HG02852 (cell line): ENCODE measurements around the gene KATNAL1.

ENCODE experiments used
- ATAC-seq: cut with Tn5 transposase; IDR thresholded peaks from one replicate; pipeline ENCODE4 v1.9.1; 2021; ENCODE audit warnings: mild to moderate bottlenecking, moderate library complexity; ENCODE audit not compliant: unreplicated experiment

KATNAL1 gene

DNA sequence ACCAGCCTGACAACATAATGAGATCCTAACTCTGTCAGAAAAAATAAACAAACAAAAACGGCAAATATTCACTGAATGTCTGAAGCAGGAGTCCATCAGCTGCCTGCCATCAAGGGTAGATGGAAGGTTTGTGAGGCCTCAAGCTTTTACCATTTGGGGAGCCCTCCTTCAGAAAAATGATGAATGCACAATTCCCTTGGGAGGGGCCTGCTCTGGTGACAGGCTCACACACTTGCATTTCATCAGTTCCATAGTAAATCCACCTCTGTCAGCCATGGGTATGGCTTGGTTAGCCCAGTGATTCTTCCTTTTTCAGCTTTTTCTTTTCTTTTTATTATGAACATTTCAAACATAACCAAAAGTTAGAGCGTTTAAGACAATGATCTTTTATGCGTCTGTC lies 26.3 kb upstream of the KATNAL1 start:
- ATAC-seq = no peak

DNA sequence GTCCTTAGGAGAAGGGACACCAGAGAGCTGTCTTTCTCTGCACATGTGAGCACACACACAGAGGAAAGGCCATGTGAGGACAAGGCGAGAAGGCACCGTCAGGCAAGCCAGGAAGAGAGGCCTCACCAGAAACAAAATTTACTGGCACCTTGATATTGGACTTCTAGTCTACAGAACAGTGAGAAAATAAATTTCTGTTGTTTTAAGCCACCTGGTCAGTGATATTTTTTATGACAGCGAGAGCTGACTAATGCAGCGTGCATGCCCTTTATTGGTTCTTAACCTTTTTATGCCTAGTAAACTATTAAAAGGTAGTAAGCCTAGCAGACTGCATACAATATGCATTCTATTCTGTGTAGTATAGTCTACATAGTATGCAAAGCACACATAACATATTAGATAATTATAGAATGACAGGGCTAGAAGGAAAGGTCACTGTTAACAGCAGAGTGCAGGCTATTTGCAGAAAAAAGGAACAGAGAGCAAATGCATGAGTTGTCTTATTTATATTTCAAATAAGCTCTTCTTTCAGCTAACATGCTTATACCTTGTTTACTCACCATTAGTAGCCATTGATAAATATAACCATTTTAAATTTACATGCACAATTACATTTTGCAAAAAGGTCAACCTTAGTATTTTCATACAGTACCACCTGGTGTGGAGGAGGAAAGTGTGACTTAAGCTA lies 25.2 kb upstream of the KATNAL1 start:
- peak; percentile 70 for ATAC-seq

DNA sequence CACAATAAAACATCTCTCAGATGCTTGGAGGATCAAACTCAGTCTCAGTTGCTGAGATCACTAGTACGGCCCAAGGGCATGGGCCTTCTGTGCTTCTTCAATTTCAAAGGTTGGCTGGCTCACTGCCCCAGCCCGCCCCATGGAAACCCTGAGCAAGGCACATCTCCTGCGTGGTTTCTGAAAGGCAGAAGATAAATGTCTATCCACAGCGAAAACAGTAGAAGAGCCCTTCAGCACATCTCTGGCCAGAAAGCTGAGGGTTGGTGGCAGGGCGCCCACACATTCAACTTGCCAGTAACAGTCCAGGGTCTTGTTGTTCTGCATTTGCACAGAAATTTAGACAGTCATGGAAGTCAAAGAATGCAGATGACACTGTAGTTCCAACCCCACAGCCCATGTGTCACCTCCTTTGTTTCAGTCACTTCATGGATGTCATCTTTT lies 24.0 kb upstream of the KATNAL1 start:
- ATAC-seq = no peak

DNA sequence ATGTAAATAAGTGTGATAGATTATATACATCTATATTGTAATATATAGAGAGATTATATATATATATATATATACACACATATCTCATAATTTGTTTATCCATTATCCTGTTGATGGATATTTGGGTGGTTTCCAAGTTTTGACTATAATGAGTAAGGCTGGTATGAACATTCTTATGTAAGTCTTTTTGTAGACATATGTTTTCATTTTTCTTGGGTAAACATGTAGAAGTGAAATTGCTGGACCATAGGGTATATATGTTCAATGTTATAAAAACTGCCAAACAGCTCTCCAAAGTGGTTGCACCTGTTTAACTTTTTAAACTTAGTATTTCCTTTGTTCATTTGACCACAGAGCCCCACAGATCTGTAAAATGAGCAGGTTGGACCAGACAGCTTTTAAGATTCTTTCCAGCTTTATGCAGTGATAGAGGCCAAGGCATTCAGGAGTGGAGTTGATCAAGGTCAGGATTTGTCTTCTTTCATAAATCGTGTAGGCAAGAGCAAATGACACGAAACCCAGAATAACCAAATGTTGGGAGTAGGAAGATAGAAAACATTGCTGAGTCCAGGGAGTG lies 21.7 kb upstream of the KATNAL1 start:
- ATAC-seq = no peak

DNA sequence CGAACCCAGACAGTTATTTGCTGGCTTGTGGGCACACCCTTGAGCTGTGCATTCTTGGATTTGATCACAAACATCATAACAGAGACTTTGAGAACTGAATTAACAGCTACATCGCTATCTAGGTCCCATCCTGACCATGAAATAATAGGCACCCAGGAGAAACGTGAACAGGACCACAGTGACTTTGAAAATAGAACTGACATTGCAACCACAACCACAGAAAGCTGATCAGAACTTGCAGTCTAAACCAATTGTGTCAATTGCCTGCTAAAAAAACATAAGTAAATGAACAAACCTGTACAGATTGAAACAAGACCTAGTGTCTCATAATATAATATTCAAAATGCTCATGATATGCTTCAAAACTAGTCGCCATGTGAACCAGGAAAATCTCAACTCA lies 18.3 kb upstream of the KATNAL1 start:
- peak; percentile 54 for ATAC-seq

DNA sequence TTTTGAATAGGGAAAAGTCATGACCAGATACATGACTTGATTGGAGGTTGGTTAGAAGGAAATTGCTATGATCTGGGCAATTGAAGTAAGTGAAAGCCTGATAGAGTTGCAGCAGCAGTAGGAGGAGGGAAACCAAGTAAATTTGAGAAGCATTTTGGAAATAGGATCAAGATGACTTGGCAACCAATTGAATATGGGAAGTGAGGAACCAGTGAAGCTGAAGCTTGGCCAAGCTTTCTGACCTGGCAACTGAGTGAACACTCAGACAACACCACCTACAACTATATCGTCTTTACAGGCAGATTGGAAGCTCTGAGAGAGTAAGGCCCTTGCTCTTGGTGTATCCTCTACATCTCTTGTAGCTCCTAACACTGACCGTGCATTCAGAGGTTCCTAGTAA lies 16.2 kb upstream of the KATNAL1 start:
- ATAC-seq = no peak

DNA sequence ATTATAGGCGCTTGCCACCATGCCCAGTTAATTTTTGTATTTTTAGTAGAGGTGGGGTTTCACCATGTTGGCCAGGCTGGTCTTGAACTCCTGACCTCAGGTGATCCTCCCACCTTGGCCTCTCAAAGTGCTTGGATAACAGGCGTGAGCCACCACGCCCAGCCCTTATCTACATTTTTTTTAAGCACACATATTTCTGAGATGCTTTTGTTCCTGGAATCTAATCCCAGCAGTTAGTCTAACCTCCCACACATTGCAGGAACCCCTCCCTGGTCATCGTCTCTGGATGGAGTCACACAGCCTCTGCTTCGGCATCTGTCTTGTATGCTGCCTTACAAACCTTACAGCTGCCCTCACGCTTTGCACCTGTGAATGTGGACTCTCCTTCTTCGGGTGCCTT lies 15.1 kb upstream of the KATNAL1 start:
- no peak for ATAC-seq

DNA sequence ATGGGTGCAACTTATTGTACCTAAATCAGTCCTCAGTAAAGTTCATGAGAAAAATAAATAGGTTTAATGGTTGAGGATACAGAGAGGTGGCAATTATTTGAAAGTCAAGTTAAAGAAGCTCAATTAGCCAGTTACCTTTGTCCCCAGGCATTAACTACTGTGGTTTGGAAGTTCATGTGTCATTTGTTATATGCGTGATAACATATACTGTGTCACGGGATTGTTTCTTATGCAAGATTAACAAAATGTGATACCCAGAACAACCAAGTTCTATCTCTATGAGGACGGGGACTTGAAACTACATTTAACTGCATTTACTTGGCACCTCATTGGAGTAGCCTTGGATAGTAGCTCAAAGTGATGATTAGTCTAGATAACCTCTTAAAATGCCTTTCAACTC lies 13.9 kb upstream of the KATNAL1 start:
- ATAC-seq = no peak

DNA sequence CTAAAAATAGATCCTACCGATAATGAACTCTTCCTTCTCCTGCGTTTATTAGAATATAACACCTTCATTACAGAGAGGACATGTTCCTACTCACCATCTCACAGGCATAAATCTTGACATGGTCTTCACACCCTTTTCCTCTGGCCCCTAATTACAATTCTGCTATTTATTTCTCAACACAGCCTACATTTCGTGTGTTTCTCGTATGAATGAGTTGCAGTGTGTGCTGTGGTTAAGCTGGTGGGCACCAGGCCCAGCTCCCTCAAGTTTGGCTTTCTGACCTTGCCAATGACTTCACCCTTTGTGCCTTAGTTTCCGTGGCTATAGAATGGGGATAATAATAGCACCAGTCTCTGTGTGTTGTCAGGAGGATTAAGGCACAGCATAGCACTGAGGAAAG lies 12.3 kb upstream of the KATNAL1 start:
- no peak for ATAC-seq

DNA sequence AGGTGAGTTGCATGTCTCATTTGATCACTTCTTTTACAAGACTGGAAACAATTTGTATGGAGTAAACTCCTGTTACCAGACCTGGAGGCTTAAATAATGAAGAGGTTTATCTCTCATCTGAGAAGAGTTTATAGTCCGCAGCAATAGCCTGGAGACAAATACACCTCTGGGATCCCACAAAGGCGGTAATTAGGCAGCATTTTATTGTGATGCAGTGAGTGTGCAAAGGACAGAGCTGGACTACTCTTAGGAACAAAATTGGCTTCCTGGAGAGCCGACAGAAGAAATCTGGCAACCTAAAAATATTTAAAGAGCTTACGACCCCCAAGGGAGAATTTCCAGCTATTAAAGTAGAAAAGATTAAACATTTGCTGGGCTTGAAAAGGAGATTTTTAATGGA lies 11.8 kb upstream of the KATNAL1 start:
- no peak for ATAC-seq

DNA sequence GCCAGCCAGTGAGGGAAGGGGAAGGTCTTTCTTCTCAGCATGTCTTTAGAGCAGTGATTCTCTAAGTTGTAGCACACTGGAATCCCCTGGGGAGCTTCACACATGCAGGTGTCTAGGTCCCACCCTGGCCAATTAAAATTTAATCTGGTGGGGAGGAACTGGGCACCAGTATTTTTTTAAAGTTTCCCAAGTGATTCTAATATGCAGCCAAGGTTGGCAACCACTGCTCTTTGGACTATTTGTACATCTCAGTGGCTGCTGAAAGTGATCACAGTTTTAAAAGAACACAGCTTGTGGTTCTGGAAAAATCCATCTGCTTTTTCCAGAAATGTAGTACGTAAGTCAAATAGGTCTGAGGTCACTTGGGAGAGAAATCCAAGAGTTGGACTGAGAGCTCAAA lies 10.7 kb upstream of the KATNAL1 start:
- ATAC-seq = no peak

DNA sequence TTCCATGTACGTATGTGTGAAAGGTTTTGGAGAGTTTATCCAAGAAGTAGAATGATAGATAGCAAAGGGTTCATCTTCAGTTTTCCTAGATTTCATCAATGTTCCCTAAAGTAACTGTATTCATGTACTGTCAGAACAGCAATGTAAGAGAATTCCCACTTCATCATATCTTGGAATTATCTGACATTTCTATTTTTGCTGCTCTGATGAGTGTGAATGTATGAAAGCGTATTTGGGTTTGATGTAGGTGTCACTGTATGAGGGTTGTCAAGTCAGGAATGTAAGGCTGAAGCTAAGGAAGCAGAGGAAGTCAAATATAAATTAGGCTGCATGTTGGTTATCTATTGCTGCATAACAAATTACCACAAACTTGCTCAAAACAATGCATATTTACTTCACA lies 7.2 kb upstream of the KATNAL1 start:
- ATAC-seq = no peak

DNA sequence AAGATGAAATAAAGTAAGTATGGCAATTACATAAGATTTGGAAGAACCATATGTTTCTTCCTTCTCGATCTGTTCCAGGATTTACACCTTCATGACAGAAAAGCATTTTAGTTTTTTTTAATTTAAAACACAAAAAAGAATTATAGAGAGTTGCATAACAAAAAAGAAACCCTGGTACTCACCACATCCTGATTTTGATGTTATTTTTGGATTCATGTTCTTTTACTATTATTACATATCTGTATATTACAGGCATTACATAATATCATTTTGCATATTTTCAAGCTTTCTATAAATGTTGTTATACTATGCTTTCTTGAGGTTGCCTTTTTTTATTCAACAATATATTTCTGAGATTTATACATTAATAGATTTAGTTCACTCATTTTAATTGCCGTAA lies 6.7 kb upstream of the KATNAL1 start:
- no peak for ATAC-seq

DNA sequence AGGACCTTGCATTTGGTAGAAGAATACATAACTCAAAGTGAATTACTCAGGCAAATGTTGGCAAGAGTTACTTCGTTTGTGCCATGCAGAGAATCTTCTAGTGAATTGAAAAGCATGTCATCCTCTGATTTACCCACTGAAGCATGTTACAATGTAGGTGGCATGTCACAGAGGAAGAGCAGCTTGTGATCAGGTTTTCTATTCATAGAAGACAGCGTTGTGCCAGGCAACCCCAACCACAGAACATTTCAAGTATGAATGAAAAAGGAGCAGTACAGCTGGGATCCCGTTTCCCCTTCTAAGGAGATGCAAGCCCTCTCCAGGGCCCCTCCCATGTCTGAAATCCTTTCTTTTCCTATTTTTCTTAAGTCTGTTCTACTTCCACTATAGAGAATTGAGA lies 6.0 kb upstream of the KATNAL1 start:
- no peak for ATAC-seq

DNA sequence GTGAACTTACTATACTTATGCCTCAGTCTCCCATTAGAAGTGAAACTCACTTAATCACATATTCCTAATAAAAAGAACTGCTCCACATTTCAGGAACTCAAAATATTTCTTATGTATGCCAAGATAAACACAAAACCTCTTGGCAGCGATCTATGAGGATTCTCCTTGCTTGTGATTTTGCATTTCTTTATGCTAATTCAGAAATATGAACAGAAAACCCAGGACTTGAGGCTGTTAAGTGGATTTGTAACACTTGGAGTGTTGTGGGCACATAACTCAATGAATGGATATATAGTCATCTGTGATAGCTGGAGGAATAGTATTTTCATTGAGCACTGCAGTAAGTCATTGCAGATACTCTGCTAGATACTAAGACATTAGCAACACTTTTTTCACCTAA lies 5.6 kb upstream of the KATNAL1 start:
- ATAC-seq = no peak

DNA sequence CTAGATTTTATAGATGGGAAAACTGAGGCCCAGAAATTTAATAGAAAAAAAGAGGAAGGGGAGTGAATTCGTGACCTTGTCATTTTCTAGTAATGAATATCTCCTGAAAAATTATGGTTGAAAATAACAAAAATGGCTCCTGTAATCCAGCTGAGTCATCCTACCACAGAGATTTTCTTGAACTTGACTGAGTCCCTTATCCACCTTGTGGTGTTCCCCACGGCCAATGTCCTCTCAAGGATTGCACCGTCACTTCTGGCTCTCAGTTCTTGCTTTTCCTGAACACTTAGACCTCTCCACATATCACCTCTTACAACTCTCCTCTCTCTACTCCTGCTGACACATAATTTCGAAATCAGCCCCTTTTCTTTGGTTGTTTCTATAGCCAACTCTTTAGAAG lies 1.2 kb upstream of the KATNAL1 start:
- ATAC-seq = no peak

DNA sequence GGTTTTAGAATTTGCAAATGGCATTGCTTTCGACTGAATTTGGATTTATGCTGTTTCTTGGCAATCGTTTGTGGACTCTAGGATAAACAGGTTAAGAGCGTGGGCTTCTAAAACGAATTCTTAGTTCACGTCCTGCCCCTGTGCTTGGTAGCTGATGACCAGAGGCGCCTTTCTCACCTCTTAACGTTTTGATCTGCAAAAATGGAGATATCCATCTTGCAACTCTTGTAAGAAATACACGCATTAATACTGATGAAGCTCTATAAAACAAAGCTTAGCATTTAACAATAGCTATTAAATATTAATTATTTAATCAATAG lies 580 bp upstream of the KATNAL1 start:
- no peak for ATAC-seq

DNA sequence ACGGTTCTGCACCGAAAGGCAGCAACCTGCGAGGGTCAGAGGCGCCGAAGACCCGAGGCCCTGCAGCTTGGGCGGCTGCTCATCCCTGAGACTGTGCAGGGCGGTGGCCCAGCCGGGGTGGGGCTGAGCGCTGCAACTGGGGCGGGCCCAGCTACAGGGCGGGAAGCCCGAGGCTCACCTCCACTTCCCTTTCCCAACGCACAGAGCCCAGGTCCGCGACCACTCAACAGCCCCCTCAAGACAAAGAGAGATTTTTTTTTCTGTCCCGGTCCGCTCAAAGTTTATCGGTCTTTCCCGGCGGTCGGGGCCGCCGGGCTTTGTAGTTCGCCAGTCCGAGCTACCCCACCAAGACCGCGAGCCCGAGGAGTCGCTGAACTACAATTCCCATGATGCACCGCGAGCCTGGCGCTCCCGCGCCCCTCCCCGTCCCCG lies 573 bp downstream of the KATNAL1 start:
- ATAC-seq = peak; percentile 86

DNA sequence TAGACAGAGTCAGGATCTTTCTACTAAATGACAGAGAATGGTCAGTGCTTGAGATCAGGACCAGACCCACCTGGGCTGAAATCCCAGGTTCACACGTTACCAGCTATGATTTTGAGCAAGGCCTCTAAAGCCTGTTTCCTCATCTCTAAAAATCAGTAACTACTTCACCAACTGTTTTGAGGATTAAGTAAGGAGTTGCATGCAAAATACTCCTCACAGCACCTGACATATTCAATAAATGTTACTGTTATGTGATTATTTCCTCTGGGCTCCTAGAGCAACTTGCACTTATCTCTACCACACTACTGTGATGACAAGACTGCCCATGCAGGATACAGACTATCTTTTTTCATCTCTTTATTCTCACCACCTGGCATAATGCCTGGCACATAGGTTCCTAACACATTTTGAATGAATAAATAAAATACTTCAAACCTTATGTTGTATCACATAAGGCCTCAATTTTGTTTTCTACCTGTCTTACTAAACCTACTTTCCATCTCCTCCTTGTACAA lies 1.8 kb downstream of the KATNAL1 start:
- no peak for ATAC-seq

DNA sequence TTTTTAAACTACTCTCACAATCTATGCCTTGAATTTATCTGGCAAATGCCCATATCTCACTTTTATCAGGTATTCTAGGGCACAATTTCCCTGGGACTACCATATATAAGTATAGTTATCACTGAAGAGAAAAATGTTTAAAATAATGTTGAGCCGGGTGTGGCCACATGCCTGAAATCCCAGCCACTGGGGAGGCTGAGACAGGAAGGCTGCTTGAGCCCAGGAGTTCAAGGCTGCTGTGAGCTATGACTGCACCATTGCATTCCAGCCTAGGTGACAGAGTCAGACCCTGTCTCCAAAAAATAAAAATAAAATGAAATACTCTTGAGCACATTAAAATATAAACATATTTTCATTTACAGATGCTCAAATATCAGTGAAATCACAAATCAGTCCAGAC lies 4.1 kb downstream of the KATNAL1 start:
- no peak for ATAC-seq

DNA sequence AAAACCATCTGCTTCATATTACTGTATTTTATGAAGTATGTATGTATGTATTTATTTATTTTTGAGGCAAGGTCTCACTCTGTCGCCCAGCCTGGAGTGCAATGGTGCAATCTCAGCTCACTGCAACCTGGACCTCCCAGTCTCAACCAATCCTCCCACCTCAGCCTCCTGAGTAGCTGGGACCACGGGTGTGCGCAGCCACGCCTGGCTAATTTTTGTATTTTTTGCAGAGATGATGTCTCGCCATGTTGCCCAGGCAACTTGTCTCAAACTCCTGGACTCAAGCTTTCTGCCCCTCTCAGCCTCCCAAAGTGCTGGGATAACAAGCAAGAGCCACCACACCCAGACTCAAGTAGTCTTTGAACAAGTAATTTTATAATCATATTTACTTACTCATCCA lies 5.5 kb downstream of the KATNAL1 start:
- no peak for ATAC-seq

DNA sequence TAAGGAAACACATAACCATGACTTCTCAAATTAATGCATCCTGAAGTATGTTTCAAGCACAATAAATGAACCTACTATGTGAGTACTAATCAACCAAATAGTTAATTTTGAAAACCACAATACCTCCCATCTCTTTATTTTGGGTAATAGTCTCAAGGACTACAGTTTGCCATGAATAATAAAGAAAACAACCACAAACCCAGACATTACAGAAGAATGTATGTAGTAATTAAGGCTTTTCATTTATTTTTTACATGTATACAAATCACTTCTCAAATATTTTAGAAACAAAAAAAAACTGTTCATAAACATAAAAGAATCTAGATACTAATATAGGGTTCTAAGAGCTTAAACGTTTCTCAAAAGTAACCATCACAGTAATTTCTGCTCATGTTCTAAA lies 6.8 kb downstream of the KATNAL1 start:
- no peak for ATAC-seq

DNA sequence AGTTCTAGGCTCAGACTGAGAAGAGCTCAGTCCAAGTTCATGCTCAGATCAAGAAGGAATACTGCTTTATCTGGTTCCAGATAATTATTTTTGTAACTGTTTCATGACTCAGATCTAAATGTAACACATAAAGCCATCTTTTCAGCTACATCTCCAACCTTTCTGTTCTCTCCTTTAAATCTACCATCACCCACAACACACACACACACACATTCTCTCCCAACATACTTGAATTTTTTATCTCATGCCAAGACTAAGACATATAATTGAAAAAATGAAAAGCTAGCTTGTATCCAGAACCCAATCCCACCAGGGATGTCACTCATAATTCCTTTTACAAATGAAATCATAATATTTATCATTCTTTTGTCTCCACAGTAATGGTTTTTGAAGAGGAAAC lies 7.6 kb downstream of the KATNAL1 start:
- no peak for ATAC-seq
